Neural progenitor cell (in vitro differentiated cells): ENCODE measurements around the gene S100A14.

ENCODE experiments used
- EZH2 ChIP-seq: fragments of 200-600 bp; sonication (generic); IDR thresholded peaks from 2 replicates; pipeline ENCODE4 v1.6.1; 2017; ENCODE audit warnings: antibody characterized with exemption, mild to moderate bottlenecking, moderate library complexity
- TF ChIP-seq, protein P1 (sequence below): fragments of 200-600 bp; sonication (generic); IDR thresholded peaks from 2 replicates; pipeline ENCODE4 v1.5.1; 2017; ENCODE audit warnings: antibody characterized with exemption, mild to moderate bottlenecking

DNA sequence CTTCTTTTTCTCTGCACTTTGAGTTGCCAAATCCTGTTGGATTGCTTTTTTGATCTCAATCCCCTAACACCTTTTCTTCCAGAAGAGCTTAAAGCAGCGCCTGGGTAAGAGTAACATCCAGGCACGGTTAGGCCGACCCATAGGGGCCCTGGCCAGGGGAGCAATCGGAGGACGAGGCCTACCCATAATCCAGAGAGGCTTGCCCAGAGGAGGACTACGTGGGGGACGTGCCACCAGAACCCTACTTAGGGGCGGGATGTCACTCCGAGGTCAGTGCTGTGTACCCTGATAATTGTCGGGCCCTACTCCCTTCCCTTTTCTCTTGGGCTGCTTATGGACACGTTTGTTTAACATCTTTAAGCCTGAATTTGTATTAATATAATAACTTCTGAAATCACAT, 26.0 kb upstream of the S100A14 start:
- TF ChIP-seq, protein P1, sequence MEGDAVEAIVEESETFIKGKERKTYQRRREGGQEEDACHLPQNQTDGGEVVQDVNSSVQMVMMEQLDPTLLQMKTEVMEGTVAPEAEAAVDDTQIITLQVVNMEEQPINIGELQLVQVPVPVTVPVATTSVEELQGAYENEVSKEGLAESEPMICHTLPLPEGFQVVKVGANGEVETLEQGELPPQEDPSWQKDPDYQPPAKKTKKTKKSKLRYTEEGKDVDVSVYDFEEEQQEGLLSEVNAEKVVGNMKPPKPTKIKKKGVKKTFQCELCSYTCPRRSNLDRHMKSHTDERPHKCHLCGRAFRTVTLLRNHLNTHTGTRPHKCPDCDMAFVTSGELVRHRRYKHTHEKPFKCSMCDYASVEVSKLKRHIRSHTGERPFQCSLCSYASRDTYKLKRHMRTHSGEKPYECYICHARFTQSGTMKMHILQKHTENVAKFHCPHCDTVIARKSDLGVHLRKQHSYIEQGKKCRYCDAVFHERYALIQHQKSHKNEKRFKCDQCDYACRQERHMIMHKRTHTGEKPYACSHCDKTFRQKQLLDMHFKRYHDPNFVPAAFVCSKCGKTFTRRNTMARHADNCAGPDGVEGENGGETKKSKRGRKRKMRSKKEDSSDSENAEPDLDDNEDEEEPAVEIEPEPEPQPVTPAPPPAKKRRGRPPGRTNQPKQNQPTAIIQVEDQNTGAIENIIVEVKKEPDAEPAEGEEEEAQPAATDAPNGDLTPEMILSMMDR = no peak
- TF ChIP-seq EZH2 = no peak
